CD4-positive, alpha-beta T cell treated with Interleukin-12 subunit alpha and Interleukin-12 subunit beta, for 1 hour (primary cell): ENCODE results near the gene PORCN.
"Not testable (repeated sequence)": the region's sequence is repeated elsewhere in the genome, so short reads cannot be mapped to it uniquely, and the experiment has no call there.

Source experiments
- DNase-seq: peaks from one replicate; pipeline ENCODE4 v3.0.0-alpha.2; 2020

The PORCN gene

GRCh38 chrX:48555731-48556325, 47.0 kb downstream of the PORCN start:
- DNase-seq = not testable (repeated sequence)

- no peak for DNase-seq
These were observed 49.5 kb downstream of the PORCN start for GRCh38 chrX:48558271-48558670.

- DNase-seq = no peak
These were observed 50.8 kb downstream of the PORCN start for GRCh38 chrX:48559636-48560035.

GRCh38 chrX:48560056-48560455, 51.3 kb downstream of the PORCN start:
- no peak for DNase-seq

- no peak for DNase-seq
These were observed 51.9 kb downstream of the PORCN start for GRCh38 chrX:48560681-48561080.

GRCh38 chrX:48569958-48570357, 61.2 kb downstream of the PORCN start:
- DNase-seq = no peak
